ENCODE results near the gene ANGPTL4.
"Not testable (repeated sequence)": the region's sequence is repeated elsewhere in the genome, so short reads cannot be mapped to it uniquely, and the experiment has no call there.

The ANGPTL4 gene

GRCh38 chr19:8367327-8368001 lies 3.5 kb downstream of the ANGPTL4 start:
- H3K9ac ChIP-seq (ENCODE audit: low read depth, low read length): peak overlapping the region; percentile 67
- H3K27me3 ChIP-seq (ENCODE audit: insufficient read depth, low read length): peaks cover 25% of the 10 kb centered on the region
- no peaks in the 10 kb centered on the region for H3K9me3 ChIP-seq (ENCODE audit: insufficient read depth, low read depth, low read length)
- 28% methylated on average over 21 of the region's 23 CpGs for WGBS
- peaks cover 18% of the 10 kb centered on the region for H3K4me1 ChIP-seq (ENCODE audit: insufficient read depth, low read length)
- peaks cover 10% of the 10 kb centered on the region; the same call in 1 of the 2 replicates for H3K36me3 ChIP-seq (ENCODE audit: insufficient read depth, low read length)
- H3K4me3 ChIP-seq (ENCODE audit: low read length): peak overlapping the region; percentile 44
- H3K27ac ChIP-seq (ENCODE audit: low read depth, low read length): peak overlapping the region; percentile 91

GRCh38 chr19:8370176-8371010 lies 6.4 kb downstream of the ANGPTL4 start:
- peaks cover 13% of the 10 kb centered on the region; the same call in 1 of the 2 replicates for H3K36me3 ChIP-seq (ENCODE audit: insufficient read depth, low read length)
- H3K9me3 ChIP-seq (ENCODE audit: insufficient read depth, low read depth, low read length): no peaks in the 10 kb centered on the region
- H3K4me1 ChIP-seq (ENCODE audit: insufficient read depth, low read length): peaks cover 13% of the 10 kb centered on the region
- no peak overlapping the region for H3K27ac ChIP-seq (ENCODE audit: low read depth, low read length)
- H3K4me3 ChIP-seq (ENCODE audit: low read length): no peak overlapping the region
- 89% methylated on average over 16 of the region's 19 CpGs for WGBS
- H3K9ac ChIP-seq (ENCODE audit: low read depth, low read length): no peak overlapping the region
- peaks cover 6% of the 10 kb centered on the region for H3K27me3 ChIP-seq (ENCODE audit: insufficient read depth, low read length)

GRCh38 chr19:8371011-8371804 lies 7.3 kb downstream of the ANGPTL4 start:
- H3K27ac ChIP-seq (ENCODE audit: low read depth, low read length): no peak overlapping the region
- H3K9ac ChIP-seq (ENCODE audit: low read depth, low read length): no peak overlapping the region
- peaks cover 13% of the 10 kb centered on the region; the same call in 1 of the 2 replicates for H3K36me3 ChIP-seq (ENCODE audit: insufficient read depth, low read length)
- no peaks in the 10 kb centered on the region for H3K27me3 ChIP-seq (ENCODE audit: insufficient read depth, low read length)
- no peak overlapping the region for H3K4me3 ChIP-seq (ENCODE audit: low read length)
- 91% methylated on average over 27 of the region's 28 CpGs for WGBS
- no peaks in the 10 kb centered on the region for H3K9me3 ChIP-seq (ENCODE audit: insufficient read depth, low read depth, low read length)
- H3K4me1 ChIP-seq (ENCODE audit: insufficient read depth, low read length): peaks cover 13% of the 10 kb centered on the region

GRCh38 chr19:8373867-8374813 lies 10.2 kb downstream of the ANGPTL4 start:
- no peak overlapping the region for H3K4me3 ChIP-seq (ENCODE audit: low read length)
- H3K36me3 ChIP-seq (ENCODE audit: insufficient read depth, low read length): peaks cover 9% of the 10 kb centered on the region; the same call in 1 of the 2 replicates
- no peaks in the 10 kb centered on the region for H3K4me1 ChIP-seq (ENCODE audit: insufficient read depth, low read length)
- H3K27ac ChIP-seq (ENCODE audit: low read depth, low read length): no peak overlapping the region
- no peak overlapping the region for H3K9ac ChIP-seq (ENCODE audit: low read depth, low read length)
- 92% methylated on average over 26 of the region's 26 CpGs for WGBS
- H3K9me3 ChIP-seq (ENCODE audit: insufficient read depth, low read depth, low read length): no peaks in the 10 kb centered on the region; the same call in 1 of the 2 replicates
- H3K27me3 ChIP-seq (ENCODE audit: insufficient read depth, low read length): no peaks in the 10 kb centered on the region

GRCh38 chr19:8375766-8376165 lies 11.8 kb downstream of the ANGPTL4 start:
- not testable (repeated sequence) for H3K9ac ChIP-seq (ENCODE audit: low read depth, low read length); H3K27ac ChIP-seq (ENCODE audit: low read depth, low read length)
- 98% methylated on average over 32 of the region's 32 CpGs for WGBS

GRCh38 chr19:8376373-8376974 lies 12.5 kb downstream of the ANGPTL4 start:
- not testable (repeated sequence) for H3K9ac ChIP-seq (ENCODE audit: low read depth, low read length); H3K27me3 ChIP-seq (ENCODE audit: insufficient read depth, low read length); H3K4me1 ChIP-seq (ENCODE audit: insufficient read depth, low read length); H3K9me3 ChIP-seq (ENCODE audit: insufficient read depth, low read depth, low read length); H3K4me3 ChIP-seq (ENCODE audit: low read length); H3K27ac ChIP-seq (ENCODE audit: low read depth, low read length); H3K36me3 ChIP-seq (ENCODE audit: insufficient read depth, low read length)
- 94% methylated on average over 9 of the region's 10 CpGs for WGBS

More at GRCh38 chr19:8375766-8376165, 11.8 kb downstream of the ANGPTL4 start:
- H3K4me1 ChIP-seq (ENCODE audit: insufficient read depth, low read length); H3K9me3 ChIP-seq (ENCODE audit: insufficient read depth, low read depth, low read length); H3K4me3 ChIP-seq (ENCODE audit: low read length); H3K36me3 ChIP-seq (ENCODE audit: insufficient read depth, low read length); H3K27me3 ChIP-seq (ENCODE audit: insufficient read depth, low read length): not testable (repeated sequence)

GRCh38 chr19:8377598-8377997 lies 13.6 kb downstream of the ANGPTL4 start:
- H3K27ac ChIP-seq (ENCODE audit: low read depth, low read length): no peak overlapping the region
- H3K27me3 ChIP-seq (ENCODE audit: insufficient read depth, low read length): no peaks in the 10 kb centered on the region
- H3K9me3 ChIP-seq (ENCODE audit: insufficient read depth, low read depth, low read length): no peaks in the 10 kb centered on the region; the same call in 1 of the 2 replicates
- no peak overlapping the region for H3K4me3 ChIP-seq (ENCODE audit: low read length)
- H3K4me1 ChIP-seq (ENCODE audit: insufficient read depth, low read length): peaks cover 6% of the 10 kb centered on the region; the same call in 1 of the 2 replicates
- peaks cover 1% of the 10 kb centered on the region; the same call in 1 of the 2 replicates for H3K36me3 ChIP-seq (ENCODE audit: insufficient read depth, low read length)
- 92% methylated on average over 1 of the region's 1 CpG for WGBS
- no peak overlapping the region for H3K9ac ChIP-seq (ENCODE audit: low read depth, low read length)

GRCh38 chr19:8379156-8379891 lies 15.4 kb downstream of the ANGPTL4 start:
- 96% methylated on average over 13 of the region's 13 CpGs for WGBS
- H3K27me3 ChIP-seq (ENCODE audit: insufficient read depth, low read length); H3K36me3 ChIP-seq (ENCODE audit: insufficient read depth, low read length); H3K9ac ChIP-seq (ENCODE audit: low read depth, low read length); H3K9me3 ChIP-seq (ENCODE audit: insufficient read depth, low read depth, low read length); H3K4me1 ChIP-seq (ENCODE audit: insufficient read depth, low read length); H3K27ac ChIP-seq (ENCODE audit: low read depth, low read length); H3K4me3 ChIP-seq (ENCODE audit: low read length): not testable (repeated sequence)

- not testable (repeated sequence) for H3K27ac ChIP-seq (ENCODE audit: low read depth, low read length); H3K9me3 ChIP-seq (ENCODE audit: insufficient read depth, low read depth, low read length); H3K4me3 ChIP-seq (ENCODE audit: low read length); H3K27me3 ChIP-seq (ENCODE audit: insufficient read depth, low read length); H3K36me3 ChIP-seq (ENCODE audit: insufficient read depth, low read length); H3K9ac ChIP-seq (ENCODE audit: low read depth, low read length); H3K4me1 ChIP-seq (ENCODE audit: insufficient read depth, low read length)
- WGBS: 89% methylated on average over 1 of the region's 4 CpGs
These were observed 20.6 kb downstream of the ANGPTL4 start for GRCh38 chr19:8384569-8384968.
